Measurements from ENCODE around the gene COIL.

- TF ChIP-seq, protein P1, sequence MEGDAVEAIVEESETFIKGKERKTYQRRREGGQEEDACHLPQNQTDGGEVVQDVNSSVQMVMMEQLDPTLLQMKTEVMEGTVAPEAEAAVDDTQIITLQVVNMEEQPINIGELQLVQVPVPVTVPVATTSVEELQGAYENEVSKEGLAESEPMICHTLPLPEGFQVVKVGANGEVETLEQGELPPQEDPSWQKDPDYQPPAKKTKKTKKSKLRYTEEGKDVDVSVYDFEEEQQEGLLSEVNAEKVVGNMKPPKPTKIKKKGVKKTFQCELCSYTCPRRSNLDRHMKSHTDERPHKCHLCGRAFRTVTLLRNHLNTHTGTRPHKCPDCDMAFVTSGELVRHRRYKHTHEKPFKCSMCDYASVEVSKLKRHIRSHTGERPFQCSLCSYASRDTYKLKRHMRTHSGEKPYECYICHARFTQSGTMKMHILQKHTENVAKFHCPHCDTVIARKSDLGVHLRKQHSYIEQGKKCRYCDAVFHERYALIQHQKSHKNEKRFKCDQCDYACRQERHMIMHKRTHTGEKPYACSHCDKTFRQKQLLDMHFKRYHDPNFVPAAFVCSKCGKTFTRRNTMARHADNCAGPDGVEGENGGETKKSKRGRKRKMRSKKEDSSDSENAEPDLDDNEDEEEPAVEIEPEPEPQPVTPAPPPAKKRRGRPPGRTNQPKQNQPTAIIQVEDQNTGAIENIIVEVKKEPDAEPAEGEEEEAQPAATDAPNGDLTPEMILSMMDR (IDR thresholded peaks at IDR 0.05) = no peak
- TF ChIP-seq POLR2A (IDR thresholded peaks at IDR 0.05) = no peak
Measured at GRCh38 chr17:56896217-56896967, 64.5 kb downstream of the COIL start.

Data from uterus (tissue), 2 donors.